Measurements from ENCODE around the gene MARK2. TPM values are rescaled to one million over a fixed set of nuclear protein-coding genes. Genes with fewer than 3 reads are reported as not detected.

MARK2 gene
- total RNA-seq, 1 donor from 2014 or later: 44.9 TPM

- H3K9me3 ChIP-seq: no peaks in the 10 kb centered on the region
- H3K4me1 ChIP-seq: peaks cover 26% of the 10 kb centered on the region
- DNase-seq: no peak
- no peaks in the 10 kb centered on the region for H3K27me3 ChIP-seq (ENCODE audit: low read depth)
- H3K4me3 ChIP-seq: no peak overlapping the region
- peaks cover 20% of the 10 kb centered on the region for H3K36me3 ChIP-seq
- peak overlapping the region; percentile 4 for H3K27ac ChIP-seq
- no peak for TF ChIP-seq CTCF (IDR thresholded peaks at IDR 0.05)
- peak in 1 of 2 donors; percentile 36 for ATAC-seq
- intact Hi-C loops (cut with DNase I): loop anchor here (10.0 kb wide), 1 partner anchor 110 kb away; the partner anchor contains the start of gene MARK2
Measured at GRCh38 chr11:63944987-63945386, 106.1 kb downstream of the MARK2 start.

GRCh38 chr11:63945477-63946163 lies 106.7 kb downstream of the MARK2 start:
- Histone ChIP-seq H3K27me3 (ENCODE audit: low read depth) (no peaks in the 10 kb centered on the region), H3K4me1 (peaks cover 20% of the 10 kb centered on the region), H3K4me3 (no peak overlapping the region), H3K27ac (peak overlapping the region; percentile 4), H3K36me3 (peaks cover 25% of the 10 kb centered on the region), H3K9me3 (no peaks in the 10 kb centered on the region)
- ATAC-seq (peak; percentile 88 to 94), DNase-seq (peak; percentile 65)
- intact Hi-C loops (cut with DNase I): loop anchor here (10.0 kb wide), 1 partner anchor 111 kb away; the partner anchor contains the start of gene MARK2
- peak; percentile 78 for TF ChIP-seq CTCF (IDR thresholded peaks at IDR 0.05)

DNA sequence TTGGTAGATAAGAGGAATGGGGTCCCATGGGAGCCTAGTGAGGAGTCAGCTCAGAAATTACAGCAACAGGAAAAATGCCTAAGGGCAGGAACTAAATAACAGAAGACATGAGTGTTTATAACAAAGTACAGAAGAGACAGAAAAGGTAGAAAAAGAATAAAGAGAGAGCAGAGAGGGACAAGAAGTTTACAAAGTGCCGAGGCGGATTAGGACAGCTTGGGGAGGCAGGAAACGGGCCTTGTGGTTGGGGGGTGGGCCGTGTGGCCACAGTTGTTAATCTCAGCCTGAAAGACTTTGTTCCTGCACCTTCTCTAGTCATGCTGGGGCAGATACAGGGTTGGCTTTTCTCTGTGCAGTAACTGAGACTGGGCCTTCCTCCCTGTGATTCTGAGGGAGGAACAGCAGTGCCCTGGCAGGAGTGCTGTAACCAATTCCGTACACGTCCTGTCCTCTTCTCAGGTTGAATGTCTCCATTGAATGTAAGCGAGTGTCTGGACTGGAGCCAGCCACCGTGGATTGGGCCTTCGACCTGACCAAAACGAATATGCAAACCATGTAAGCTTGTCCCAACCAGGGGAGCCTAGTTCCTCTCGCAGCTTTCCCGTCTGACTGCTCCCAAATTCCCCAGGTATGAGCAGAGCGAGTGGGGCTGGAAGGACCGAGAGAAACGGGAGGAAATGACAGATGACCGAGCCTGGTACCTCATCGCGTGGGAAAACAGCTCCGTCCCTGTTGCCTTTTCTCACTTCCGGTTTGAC lies 113.0 kb downstream of the MARK2 start:
- H3K27ac ChIP-seq: no peak overlapping the region
- H3K36me3 ChIP-seq: peaks cover 52% of the 10 kb centered on the region
- DNase-seq (no peak), ATAC-seq (peak; percentile 33 to 41)
- no peak overlapping the region for H3K4me3 ChIP-seq
- H3K9me3 ChIP-seq: no peaks in the 10 kb centered on the region
- no peaks in the 10 kb centered on the region for H3K27me3 ChIP-seq (ENCODE audit: low read depth)
- no peaks in the 10 kb centered on the region for H3K4me1 ChIP-seq
- intact Hi-C loops (cut with DNase I): no loop called here
- no peak for TF ChIP-seq CTCF (IDR thresholded peaks at IDR 0.05)

- intact Hi-C loops (cut with DNase I): no loop called here
- Histone ChIP-seq H3K27ac (no peak overlapping the region), H3K36me3 (peaks cover 52% of the 10 kb centered on the region), H3K27me3 (ENCODE audit: low read depth) (no peaks in the 10 kb centered on the region), H3K4me1 (no peaks in the 10 kb centered on the region), H3K9me3 (no peaks in the 10 kb centered on the region), H3K4me3 (no peak overlapping the region)
- ATAC-seq (no peak), DNase-seq (no peak)
- no peak for TF ChIP-seq CTCF (IDR thresholded peaks at IDR 0.05)
Measured at GRCh38 chr11:63952570-63952969, 113.7 kb downstream of the MARK2 start.

DNA sequence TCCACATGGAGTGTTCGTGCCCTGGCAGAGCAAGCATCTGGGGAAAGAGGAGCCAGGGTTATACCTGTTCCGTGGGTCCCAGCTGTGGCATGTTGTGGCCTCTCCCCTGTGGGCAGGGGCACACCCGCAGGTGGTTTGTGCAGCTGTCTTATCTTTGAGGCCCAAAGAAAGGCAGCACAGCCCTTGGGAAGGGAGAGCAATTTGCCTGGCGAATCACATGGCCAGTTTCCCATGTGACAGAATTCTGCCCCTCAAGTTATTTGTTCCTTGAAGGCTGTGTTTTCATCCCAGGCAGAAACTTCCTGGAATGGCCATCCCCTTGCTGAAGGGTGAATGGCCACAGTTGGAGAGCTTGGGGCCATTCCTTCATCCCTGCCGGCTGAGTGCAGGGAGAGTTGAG lies 119.1 kb downstream of the MARK2 start:
- intact Hi-C loops (cut with DNase I): no loop called here
- no peak for TF ChIP-seq CTCF (IDR thresholded peaks at IDR 0.05)
- no peak for ATAC-seq
- Histone ChIP-seq H3K27ac (no peak overlapping the region), H3K9me3 (no peaks in the 10 kb centered on the region), H3K4me3 (no peak overlapping the region), H3K4me1 (no peaks in the 10 kb centered on the region), H3K27me3 (ENCODE audit: low read depth) (no peaks in the 10 kb centered on the region), H3K36me3 (peaks cover 36% of the 10 kb centered on the region)
- DNase-seq: no peak

Other genes with a start within 250 kb of the MARK2 start
- gene PLAAT3, start 224.7 kb upstream of the MARK2 start, total RNA-seq: 81.9 TPM
- 72.8 TPM for gene ATL3, start 167.7 kb upstream of the MARK2 start, total RNA-seq
- gene RTN3, start 157.6 kb upstream of the MARK2 start, total RNA-seq: 140 TPM
- gene ZFTA, start 70.3 kb upstream of the MARK2 start, total RNA-seq: 9.3 TPM
- gene SPINDOC, start 25.7 kb upstream of the MARK2 start, total RNA-seq: 21.7 TPM
- gene RCOR2, start 78.1 kb downstream of the MARK2 start, total RNA-seq: 0.18 TPM
- 20.4 TPM for gene NAA40, start 99.9 kb downstream of the MARK2 start, total RNA-seq
- 212 TPM for gene COX8A, start 135.5 kb downstream of the MARK2 start, total RNA-seq
- 61.9 TPM for gene OTUB1, start 147.3 kb downstream of the MARK2 start, total RNA-seq
- not detected for gene FLRT1, start 196.8 kb downstream of the MARK2 start, total RNA-seq

Data from lower lobe of right lung (tissue), 2 donors.